ENCODE results near the gene STIM1. TPM values are rescaled to one million over a fixed set of nuclear protein-coding genes. Genes with fewer than 3 reads are reported as not detected.

Gene STIM1
- total RNA-seq, 1 experiment from 2014 or later: 15.2 TPM

DNA sequence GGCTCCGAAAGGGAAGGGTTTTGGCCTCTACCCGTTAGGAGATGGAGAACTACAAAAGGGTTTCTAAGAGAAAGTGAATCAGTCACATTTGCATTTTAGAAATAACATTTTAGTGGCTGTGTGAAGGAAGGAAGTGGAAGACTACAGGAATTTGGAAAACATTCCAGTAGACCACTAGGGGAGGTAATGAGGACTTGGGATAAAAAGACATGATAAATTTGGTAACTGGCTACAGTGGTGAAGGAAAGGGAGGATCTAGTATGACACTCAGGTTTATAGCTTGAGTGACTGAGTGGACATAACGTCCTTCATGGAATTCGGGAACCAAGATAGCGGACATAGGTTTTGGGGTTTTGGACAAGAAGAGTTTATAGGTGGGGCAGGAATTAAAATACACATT, 232.1 kb downstream of the STIM1 start:
- Histone ChIP-seq H3T11ph (ENCODE audit: low read length) (no peak overlapping the region), H3K23me2 (ENCODE audit: insufficient read length, low read depth, low read length, poor library complexity, severe bottlenecking) (no peaks in the 10 kb centered on the region), H3K4me2 (ENCODE audit: insufficient read depth, insufficient read length, low read length) (no peak overlapping the region), H2BK120ac (ENCODE audit: low read depth, low read length, poor library complexity, severe bottlenecking) (no peak overlapping the region), H2BK5ac (ENCODE audit: insufficient read length, low read length) (no peak overlapping the region), H2AFZ (ENCODE audit: low read length) (no peak overlapping the region), H3K9me3 (ENCODE audit: control insufficient read depth, low read depth, low read length) (no peaks in the 10 kb centered on the region), H4K5ac (ENCODE audit: insufficient read length, low read depth, low read length) (no peak overlapping the region), H2AK5ac (ENCODE audit: insufficient read length, low read length) (no peak overlapping the region), H2BK15ac (ENCODE audit: low read depth, low read length) (no peak overlapping the region), H2BK12ac (ENCODE audit: insufficient read length, low read depth, low read length) (no peak overlapping the region), H3K4me1 (ENCODE audit: insufficient read depth, low read length) (no peaks in the 10 kb centered on the region), H2BK20ac (ENCODE audit: low read depth, low read length, poor library complexity, severe bottlenecking) (no peak overlapping the region), H3K27me3 (ENCODE audit: insufficient read depth, low read length) (no peaks in the 10 kb centered on the region), H3K18ac (ENCODE audit: insufficient read length, low read depth, low read length) (no peak overlapping the region), H3K79me1 (ENCODE audit: insufficient read depth, low read depth, low read length, poor library complexity, severe bottlenecking) (no peaks in the 10 kb centered on the region), H3K27ac (ENCODE audit: insufficient read length, low read depth, low read length) (no peak overlapping the region), H3K56ac (ENCODE audit: insufficient read length, low read depth, low read length) (no peak overlapping the region), H3K4ac (ENCODE audit: low read depth, low read length) (no peak overlapping the region), H3K9ac (ENCODE audit: extremely low read depth, insufficient read length, low read length) (no peak overlapping the region), H4K91ac (ENCODE audit: insufficient read length, low read depth, low read length) (no peak overlapping the region), H4K20me1 (ENCODE audit: control insufficient read depth, insufficient read depth, insufficient read length) (no peaks in the 10 kb centered on the region), H3K23ac (ENCODE audit: insufficient read length, low read depth, low read length) (no peak overlapping the region), H4K8ac (replicated peaks; ENCODE audit: insufficient read length, low read depth, low read length) (no peak overlapping the region), H3K79me2 (ENCODE audit: insufficient read depth, low read length) (no peaks in the 10 kb centered on the region), H3K14ac (ENCODE audit: insufficient read depth, low read length) (no peak overlapping the region)
- Mint-ChIP-seq H3K4me3 (no peak overlapping the region), H3K27me3 (ENCODE audit: low read depth) (no peaks in the 10 kb centered on the region), H3K27ac (no peak overlapping the region), H3K9me3 (no peaks in the 10 kb centered on the region), H3K36me3 (ENCODE audit: insufficient read depth in 1 of 3, low read depth in 3 of 3) (peaks cover 0 to 4% (median 0%) of the 10 kb centered on the region in 3 experiments; a peak in 2 of 7 replicates), H3K4me1 (peaks cover 3 to 8% of the 10 kb centered on the region in 2 experiments; a peak in 3 of 4 replicates)
- DNase-seq: no peak
- no CpG with 5 or more reads among the region's 5 CpGs for WGBS (ENCODE audit: extremely low coverage, insufficient read length, low lambda C conversion rate)
- TF ChIP-seq, protein P1, sequence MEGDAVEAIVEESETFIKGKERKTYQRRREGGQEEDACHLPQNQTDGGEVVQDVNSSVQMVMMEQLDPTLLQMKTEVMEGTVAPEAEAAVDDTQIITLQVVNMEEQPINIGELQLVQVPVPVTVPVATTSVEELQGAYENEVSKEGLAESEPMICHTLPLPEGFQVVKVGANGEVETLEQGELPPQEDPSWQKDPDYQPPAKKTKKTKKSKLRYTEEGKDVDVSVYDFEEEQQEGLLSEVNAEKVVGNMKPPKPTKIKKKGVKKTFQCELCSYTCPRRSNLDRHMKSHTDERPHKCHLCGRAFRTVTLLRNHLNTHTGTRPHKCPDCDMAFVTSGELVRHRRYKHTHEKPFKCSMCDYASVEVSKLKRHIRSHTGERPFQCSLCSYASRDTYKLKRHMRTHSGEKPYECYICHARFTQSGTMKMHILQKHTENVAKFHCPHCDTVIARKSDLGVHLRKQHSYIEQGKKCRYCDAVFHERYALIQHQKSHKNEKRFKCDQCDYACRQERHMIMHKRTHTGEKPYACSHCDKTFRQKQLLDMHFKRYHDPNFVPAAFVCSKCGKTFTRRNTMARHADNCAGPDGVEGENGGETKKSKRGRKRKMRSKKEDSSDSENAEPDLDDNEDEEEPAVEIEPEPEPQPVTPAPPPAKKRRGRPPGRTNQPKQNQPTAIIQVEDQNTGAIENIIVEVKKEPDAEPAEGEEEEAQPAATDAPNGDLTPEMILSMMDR (conservative IDR thresholded peaks at IDR 0.05): peak; percentile 60

Data from H9 (cell line).